Measurements from ENCODE around the gene MFSD12.

- TF ChIP-seq CTCF (IDR thresholded peaks at IDR 0.05) (no peak), POLR2A (IDR thresholded peaks at IDR 0.05) (no peak)
Measured at GRCh38 chr19:3517638-3518037, 39.7 kb downstream of the MFSD12 start.

Measured in heart left ventricle (tissue), 13 donors.